T-helper 2 cell (primary cell): Measurements from ENCODE around the gene AFG1L.
A peak's percentile ranks its signal among the peaks of the same experiment; 100 is the strongest.
"Not testable (repeated sequence)": the region's sequence is repeated elsewhere in the genome, so short reads cannot be mapped to it uniquely, and the experiment has no call there.

Experiments
- DNase-seq, 5 experiments: peaks; one replicate each; pipeline versions ENCODE4 v3.0.0 to v3.0.0-alpha.2; 2012 to 2022

The AFG1L gene

GRCh38 chr6:108355120-108355519, 60.3 kb downstream of the AFG1L start:
- no peak for DNase-seq

GRCh38 chr6:108355890-108356289, 61.0 kb downstream of the AFG1L start:
- no peak for DNase-seq

GRCh38 chr6:108359901-108360882, 65.3 kb downstream of the AFG1L start:
- peak in 1 of 5 experiments; percentile 10 for DNase-seq

- DNase-seq, result no peak
These were observed 66.1 kb downstream of the AFG1L start for GRCh38 chr6:108360919-108361311.

- no peak for DNase-seq
These were observed 66.6 kb downstream of the AFG1L start for GRCh38 chr6:108361312-108361932.

GRCh38 chr6:108362455-108362854, 67.6 kb downstream of the AFG1L start:
- DNase-seq, result no peak

- no peak for DNase-seq
These were observed 68.3 kb downstream of the AFG1L start for GRCh38 chr6:108363113-108363512.

- DNase-seq, result peak in 1 of 5 experiments; percentile 14
These were observed 69.0 kb downstream of the AFG1L start for GRCh38 chr6:108363889-108364313.

GRCh38 chr6:108364470-108364869, 69.6 kb downstream of the AFG1L start:
- DNase-seq, result no peak

GRCh38 chr6:108365478-108365877, 70.6 kb downstream of the AFG1L start:
- no peak for DNase-seq

GRCh38 chr6:108366236-108366635, 71.4 kb downstream of the AFG1L start:
- DNase-seq, result no peak

GRCh38 chr6:108368431-108369030, 73.7 kb downstream of the AFG1L start:
- no peak for DNase-seq

- DNase-seq, result no peak
These were observed 86.0 kb downstream of the AFG1L start for GRCh38 chr6:108380876-108381275.

- no peak for DNase-seq
These were observed 89.1 kb downstream of the AFG1L start for GRCh38 chr6:108383981-108384380.

GRCh38 chr6:108389190-108389589, 94.3 kb downstream of the AFG1L start:
- DNase-seq, result not testable (repeated sequence)

- DNase-seq, result no peak
These were observed 100.4 kb downstream of the AFG1L start for GRCh38 chr6:108395297-108395696.

- DNase-seq, result no peak
These were observed 108.4 kb downstream of the AFG1L start for GRCh38 chr6:108403236-108403635.

GRCh38 chr6:108406943-108407342, 112.1 kb downstream of the AFG1L start:
- no peak for DNase-seq

- DNase-seq, result no peak
These were observed 113.3 kb downstream of the AFG1L start for GRCh38 chr6:108407904-108408827.

- no peak for DNase-seq
These were observed 114.0 kb downstream of the AFG1L start for GRCh38 chr6:108408861-108409260.

- DNase-seq, result not testable (repeated sequence)
These were observed 121.4 kb downstream of the AFG1L start for GRCh38 chr6:108416047-108416833.
